Stimulated activated CD4-positive, alpha-beta T cell treated with anti-CD3 and anti-CD28 coated beads, Interleukin-4, amount 100 ng/mL, for 4 hours (primary cell): ENCODE measurements around the gene SLC30A2.

Source experiments
- DNase-seq, 2 experiments: peaks; one replicate each; pipeline ENCODE4 v3.0.0-alpha.2; 2020

Gene SLC30A2

DNA sequence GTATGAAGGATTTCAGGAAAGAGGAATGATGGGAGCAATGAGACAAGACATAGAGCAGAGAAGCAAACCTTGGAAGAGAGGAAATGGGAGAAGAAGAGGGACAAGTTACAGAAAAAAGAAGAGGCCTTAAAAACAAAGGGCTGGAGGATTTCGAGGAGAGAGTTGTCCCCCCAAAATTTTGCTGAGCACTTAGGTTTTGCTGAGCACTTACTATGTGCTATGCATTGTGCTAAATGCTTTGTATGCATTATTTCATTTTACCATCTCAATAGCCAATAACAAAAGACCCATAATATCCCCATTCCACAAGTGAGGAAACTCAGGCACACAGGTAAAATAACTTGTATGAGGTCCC lies 24.0 kb upstream of the SLC30A2 start:
- DNase-seq, result no peak

DNA sequence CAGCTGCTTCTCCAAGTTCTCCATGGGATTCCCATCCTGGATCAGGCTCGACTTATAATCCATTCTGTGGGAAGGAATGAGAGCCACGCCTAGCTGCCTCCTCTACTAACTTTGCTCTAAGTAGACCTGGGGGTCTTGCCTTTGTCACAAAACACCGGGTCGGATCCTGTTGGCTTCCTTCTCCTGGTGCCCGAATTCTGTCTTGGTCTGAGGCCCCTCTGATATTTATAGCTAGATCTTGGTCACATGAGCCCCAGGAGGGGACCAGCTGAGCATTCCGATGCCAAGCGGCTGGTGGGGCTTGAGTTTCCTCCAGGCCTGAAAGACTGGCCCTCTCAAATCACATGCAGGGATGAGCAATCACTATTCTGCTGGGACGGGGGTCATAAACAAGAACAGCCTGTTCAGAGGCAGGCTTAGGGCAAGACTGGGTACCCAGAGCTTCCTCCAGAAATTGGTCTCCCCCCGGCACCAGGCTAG lies 21.6 kb upstream of the SLC30A2 start, which contains the start of gene TRIM63:
TSS of gene TRIM63 (minus strand) at position 199 of the 480 bp plus-strand sequence. CDS start at position 63, 136 bp downstream.
- no peak for DNase-seq

DNA sequence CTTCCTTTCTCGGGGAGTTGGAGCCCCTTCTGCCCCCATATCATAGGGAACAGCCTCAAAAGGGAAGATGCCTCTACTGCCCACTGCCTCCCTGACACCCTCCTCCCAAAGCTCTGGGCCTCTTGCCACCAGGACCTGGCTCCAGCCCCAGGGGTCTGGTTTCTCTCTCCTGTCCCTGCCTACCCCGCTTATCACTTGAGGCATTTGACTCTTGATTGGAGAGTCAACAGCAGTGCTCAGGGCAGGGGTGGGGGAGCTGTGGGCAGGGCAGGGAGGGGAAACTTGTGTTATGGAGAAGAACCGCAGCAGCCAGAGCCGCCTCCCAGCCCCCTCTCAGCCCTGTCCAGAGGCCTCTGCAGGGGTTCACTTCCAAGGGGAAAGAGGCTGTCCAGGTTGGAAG lies 20.9 kb upstream of the SLC30A2 start:
- no peak for DNase-seq

DNA sequence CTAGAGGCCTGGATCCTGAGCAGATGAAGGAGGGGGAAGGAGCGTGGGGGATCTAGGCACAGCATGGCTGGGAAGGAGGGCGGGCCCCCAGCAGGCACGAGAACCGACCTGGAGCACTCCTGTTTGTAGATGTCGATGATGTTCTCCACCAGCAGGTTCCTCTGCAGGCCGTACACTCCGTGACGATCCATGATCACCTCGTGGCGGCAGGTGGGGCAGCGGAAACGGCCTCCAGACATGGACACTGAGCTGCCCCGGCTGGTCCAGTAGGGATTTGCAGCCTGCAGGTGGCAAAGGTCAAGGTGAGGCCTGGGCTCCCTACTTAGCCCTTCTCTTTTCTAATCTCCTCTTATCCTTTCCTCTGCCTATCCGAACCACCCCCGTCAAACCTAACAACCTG lies 20.2 kb upstream of the SLC30A2 start:
- DNase-seq, result no peak

DNA sequence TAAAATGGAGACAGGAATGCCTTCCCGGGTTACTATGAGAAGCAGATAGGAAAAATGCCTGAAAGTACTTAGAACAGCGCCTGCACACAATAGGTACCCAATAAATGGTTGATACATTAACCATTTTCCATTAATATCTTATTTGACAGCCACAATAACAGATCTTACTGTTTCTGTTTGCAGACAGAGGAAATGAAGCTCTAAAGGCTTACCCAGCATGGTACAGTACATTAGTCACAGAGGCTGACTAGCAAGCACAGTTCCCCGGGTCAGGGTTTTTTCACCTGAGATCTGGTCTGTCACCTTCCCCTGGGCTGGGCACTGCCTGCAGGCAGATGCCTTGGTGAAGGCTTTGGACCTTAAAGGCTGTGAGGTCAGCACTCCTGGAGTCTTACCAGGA lies 18.6 kb upstream of the SLC30A2 start:
- DNase-seq, result no peak

DNA sequence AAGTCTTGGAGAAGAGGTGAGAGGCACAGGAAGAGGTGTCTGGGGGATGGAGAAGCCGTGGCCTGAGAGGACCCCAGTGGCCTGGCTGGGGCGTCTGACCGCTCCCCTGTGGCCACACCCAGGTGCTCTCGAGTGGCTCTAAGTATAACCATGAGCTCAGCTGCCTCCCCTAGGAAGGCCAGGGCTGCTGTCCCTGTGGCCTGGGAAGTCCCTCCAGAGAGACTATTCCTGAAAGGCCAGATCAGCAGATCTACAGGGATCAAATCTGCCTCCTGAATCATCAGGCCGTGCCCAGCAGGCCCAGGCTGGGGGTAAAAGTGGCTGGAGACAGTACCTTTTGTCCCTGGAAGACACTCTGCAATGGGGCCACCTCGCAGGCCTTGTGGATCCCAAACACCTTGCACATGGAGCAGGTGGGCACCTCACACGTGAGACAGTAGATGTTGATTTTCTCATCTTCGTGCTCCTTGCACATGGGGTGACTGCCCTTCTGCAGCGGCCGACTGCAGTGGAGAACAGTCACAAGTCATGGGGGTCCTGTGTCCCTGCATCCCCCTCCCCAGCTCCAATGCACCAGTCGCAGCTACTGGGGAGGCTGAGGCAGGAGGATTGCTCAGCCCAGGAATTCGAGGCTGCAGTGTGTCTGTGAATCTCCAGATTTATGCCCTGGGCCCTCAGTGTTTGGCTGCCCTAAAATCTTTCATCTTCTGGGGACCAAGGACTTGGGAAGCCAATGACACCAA lies 15.1 kb upstream of the SLC30A2 start:
- DNase-seq, result no peak

DNA sequence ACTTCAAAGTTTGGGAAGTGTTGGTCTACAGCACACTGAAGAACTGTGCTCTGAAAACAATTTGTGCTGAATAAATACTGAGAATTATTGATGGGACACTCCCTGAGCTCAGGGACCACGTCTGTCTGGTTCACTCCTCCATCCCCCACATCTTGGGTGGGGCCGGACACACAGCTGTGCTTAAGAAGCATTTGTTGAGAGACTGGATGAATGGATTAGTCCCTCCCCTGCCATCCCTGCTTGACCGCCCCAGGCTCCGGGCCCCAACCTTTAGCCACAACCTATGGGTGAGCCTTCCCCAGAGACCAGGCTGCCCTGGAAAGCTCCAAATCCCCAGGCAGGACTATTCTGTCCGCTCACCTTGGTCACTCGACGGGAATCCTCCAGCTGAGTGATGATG lies 14.0 kb upstream of the SLC30A2 start:
- DNase-seq, result no peak

DNA sequence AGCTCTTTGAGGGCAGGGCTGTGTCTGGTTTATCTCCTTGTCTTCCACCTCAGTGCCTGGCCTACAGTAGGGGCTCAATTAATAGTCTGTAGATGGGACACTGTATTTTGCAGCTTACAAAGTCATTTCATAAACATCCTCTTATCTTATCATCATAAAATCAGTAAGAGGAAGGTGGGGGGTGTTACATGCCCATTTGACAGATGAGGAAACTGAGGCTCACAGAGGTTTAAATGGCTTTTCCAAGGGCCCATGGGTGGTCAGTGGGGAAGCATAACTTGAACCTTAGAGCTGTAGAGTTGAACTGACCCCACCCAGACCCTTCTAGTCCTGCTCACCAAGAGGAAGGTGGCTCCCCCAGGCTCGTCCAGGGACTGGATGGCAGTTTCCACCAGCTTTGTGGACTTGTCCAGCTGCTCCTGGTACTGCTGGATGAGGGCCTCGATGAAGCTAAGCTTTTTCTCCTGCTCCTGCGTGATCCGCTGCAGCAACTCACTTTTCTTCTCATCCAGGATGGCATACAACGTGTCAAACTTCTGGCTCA lies 12.2 kb upstream of the SLC30A2 start:
- DNase-seq, result no peak

DNA sequence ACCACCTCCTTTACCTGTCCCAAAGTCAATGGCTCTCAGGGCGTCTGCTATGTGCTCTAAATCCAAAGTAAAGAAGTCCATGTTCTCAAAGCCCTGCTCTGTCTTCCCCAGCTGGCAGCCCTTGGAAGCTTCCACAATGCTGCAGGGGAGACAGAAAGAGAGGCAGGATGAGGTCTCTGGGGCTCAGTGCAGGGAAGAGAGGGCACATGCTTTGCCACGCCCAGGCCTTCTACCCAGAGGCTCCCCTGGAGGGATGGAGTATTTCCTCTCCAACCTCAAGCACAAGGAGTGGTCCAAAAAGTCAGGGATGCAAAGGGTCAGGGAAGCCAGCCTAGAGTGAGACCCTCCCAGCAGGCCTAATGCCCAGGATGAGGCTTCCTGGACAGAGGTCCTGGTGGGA lies 11.3 kb upstream of the SLC30A2 start:
- DNase-seq, result no peak

DNA sequence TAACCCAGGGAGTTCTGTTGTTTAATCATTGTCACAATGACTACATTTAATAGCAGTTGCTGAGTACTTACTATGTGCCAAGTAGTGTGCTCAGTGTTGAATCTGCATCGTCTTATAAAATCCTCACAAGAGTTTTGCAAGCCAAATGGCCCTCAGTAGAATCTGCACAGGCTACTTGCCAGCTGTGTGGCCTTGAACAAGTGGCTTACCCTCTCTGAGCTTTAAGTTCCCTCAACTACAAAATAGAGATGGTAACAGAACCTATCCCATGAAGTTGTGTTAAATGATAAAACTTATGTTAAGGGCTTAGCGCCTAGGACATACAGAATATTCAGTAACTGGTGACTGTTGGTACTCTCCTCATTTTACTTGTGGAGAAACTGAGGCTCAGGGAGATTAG lies 9.1 kb upstream of the SLC30A2 start:
- DNase-seq, result no peak

DNA sequence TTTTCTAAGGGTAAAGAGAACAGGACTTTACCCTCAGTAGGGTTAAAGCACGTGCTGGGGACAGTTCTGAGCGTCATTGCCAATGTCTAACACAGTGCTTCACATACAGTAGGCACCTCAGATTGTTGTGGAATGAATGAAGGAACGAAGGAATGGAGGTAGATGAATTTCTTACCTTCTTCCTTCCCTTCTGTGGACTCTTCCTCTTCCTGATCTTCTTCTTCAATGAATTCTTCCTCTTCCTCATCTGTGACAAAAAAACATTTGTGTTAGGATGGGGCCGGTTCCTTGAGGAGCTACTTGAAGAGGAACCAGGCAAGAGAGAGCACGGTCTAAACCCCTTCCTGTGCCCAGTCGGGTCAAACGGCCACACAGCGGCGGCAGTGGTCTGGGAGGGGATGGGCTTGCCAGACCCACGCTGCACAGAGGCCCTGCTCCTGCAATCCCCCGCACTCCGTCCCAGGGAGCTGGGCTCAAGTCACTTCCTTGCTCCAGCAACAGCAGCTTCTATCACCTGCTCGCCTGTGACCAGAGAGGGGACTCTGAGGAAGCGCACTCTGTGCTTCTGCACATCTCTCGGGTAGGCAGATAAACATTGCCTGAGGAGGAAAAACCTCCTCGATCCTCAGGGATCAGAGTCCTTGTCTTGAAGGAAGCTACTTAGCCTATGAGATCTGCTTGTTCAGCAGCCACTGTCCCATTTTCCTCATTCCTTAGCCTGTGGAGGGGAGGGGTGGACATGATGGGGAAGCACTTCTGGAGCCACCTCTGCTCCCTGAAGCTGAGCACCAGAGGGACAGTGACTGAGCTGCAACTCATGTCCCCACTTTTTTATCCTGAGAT lies 8.0 kb upstream of the SLC30A2 start:
- DNase-seq, result no peak

DNA sequence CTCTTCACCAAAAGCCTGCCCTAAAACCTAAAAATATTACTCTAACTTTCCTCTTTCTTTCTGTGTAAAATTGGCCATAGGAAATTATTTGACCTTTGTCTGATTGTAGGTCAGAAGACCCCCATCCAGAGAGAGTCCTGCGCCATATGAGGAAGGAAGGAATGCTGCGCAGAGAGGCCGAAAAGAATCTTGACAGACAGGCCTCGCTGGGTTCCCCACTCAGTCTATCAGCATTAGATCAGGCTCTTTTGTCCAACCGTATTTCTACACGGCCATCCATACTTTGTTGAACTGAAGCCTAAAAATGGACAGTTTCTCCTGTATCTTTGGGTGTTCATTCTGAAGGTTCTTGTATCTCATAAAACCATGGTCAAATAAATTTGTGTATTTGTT lies 4.3 kb upstream of the SLC30A2 start:
- no peak for DNase-seq

DNA sequence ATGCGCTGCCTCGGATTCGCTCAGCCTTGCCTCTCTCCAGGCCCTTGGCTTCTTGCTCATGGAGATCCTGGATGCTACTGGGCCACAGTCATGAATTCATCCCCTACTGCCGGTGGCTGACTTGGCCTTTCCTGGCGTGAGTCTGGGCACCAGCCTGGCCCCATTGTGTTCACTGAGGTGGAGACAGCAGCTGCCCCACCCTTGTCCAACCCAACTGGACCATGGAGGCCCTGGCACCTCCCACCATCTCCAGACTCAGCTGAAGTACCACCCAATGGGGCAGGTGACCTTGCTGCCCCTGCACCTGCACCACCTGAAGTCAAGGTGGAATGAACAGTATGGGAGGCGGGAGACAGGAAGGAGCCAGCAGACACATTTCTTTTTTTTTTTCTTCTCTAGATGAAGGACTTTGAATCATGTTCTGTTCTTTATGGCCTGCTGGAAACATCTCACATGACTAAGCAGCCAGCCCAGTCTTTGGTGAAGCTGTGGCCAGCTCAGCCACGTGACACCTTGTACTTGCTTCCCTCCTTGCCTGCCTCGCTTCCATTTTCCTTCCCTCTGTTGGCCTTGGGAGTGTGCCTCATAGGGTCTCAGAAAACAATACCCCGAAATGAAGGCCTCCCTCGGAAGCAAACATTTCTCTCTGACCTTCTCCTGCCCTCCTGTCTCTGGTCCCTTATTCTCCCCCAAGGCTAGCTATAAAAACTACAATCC lies 3.8 kb upstream of the SLC30A2 start:
- DNase-seq, result no peak

DNA sequence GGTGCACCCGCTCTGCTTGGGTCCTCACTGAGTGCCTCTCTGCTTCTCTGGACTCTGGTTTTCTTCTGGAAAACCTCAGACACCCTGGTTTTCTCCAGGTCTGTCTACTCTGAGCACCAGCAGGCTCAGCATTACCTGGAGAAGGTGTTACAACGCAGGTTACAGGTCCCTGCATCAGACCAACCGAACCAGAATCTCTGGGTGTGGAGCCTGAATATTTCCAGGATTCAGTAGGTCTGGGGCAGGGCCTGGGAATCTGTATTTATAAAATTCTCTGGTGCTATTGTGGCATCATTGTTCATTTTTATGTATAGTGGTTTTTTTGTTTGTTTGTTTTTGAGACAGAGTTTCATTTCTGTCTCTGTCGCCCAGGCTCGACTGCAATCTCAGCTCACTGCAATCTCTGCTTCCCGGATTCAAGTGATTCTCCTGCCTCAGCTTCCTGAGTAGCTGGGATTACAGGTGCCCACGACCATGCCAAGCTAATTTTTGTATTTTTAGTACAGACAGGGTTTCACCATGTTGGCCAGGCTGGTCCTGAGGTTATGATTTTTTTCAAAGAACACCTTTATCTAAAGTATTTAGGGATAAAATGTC lies 1.5 kb upstream of the SLC30A2 start:
- no peak for DNase-seq

DNA sequence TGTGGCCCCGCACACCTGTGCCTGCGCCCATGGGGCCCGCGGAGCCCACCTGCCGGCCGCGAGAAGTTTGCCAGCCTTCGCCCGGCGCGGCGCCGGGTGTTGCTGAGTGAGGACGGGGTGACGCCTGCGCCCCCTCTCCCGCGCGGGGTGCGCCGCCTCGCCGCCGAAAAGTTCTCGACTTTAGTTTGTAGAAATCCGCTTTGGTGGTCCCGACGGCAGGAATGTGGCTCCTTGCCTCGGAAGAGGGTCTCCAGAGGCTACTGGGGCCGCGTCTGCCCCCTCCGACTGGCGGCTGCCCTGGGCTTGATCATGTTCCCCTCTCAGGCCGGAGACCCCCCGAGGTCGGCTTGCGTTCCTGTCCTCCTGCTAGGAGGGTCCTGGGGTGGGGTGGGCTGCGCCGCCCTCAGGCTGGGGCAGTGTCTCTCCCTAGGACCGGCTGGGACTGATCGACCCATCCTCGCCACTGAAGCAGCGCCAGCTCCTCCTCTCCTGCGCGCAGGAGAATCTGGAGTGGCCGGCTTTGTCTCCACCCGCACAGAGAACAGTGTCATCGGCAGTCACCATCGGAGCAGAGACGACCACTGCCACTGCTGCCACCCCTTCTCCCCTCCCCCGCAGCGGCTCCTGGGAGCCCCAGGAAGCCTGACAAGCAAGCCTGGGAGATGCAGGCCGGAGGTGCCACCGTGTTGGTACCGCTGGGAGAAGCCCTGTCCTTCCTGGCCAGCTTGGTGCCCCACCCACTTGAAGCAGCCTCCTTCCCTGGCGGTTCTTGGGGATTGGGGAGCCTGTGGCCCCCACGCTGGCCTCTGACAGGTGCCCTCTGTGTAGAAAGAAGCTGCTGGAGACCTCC lies 553 bp upstream of the SLC30A2 start:
- DNase-seq, result no peak

DNA sequence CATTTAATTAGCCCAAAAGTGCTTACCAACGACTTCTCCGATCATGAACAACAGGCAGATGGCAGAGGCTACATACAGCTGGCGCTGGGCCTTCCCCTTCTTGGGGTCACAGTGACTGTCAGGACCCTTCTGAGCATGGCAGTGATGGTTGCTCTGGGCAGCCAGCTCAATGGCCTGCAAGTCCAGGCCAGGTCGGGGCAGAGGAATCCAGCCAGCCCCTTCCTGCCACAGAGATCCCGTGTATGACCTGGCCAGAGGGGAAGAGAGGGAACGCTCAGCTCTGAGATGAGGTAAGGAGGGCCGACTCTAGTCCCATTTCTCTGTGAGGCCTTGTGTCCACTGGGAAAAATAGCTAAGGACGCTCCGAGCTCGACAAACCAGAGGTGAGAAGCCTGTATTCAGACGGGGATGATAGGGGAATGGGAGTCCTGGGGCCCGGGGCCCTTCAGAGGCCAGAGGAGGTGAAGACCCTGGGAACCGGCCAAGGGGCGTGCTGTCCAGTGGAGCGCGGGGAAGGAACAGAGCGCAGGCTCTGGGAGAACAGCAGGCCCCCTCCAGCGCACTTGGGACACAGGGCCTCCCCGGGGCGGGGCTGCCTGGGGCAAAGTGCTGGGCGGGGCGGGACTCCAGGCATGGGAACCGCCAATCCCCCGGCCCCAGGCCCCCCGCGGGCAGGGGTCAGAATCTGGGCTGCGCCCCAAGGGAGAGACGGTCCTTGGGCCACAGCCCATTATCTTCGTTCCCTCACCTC lies 772 bp downstream of the SLC30A2 start:
- DNase-seq, result no peak

DNA sequence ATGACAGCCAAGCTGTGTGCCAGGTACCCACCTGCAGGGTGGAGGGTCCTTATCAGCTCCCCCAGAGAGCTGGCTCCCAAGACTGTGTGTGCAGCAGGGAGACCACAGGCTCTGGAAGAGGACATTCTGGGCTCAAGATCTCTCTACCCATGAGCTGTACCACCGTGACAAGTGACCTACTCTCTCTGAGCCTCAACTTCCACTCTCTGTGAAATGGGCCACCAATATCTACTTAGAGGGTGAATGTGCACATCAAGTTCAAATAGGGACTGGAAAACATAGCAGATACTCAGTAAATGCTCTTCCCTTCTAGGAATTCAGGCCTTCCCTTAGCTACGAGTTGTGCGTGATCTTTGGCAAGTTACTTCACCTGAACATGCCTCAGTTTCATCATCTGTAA lies 1.5 kb downstream of the SLC30A2 start:
- no peak for DNase-seq

DNA sequence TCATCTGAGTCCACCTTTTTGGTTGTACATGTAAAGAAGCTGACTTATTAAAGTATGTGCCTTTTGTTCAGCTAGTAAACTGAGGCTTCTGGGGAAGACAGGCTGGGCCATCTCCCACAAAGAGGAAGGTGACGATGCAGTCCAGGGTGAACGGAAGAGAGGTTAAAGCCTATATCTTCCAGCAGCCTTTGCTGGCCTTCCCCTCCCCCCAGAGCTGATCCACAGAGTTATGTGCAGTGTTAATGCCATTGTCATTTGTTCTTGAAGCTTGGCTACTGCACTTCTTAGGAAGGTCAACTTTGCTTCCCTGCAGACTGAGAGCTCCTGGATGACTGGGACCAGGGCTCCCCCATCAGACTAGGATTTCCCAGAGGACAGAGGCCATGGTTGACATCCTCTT lies 2.2 kb downstream of the SLC30A2 start:
- DNase-seq, result no peak

DNA sequence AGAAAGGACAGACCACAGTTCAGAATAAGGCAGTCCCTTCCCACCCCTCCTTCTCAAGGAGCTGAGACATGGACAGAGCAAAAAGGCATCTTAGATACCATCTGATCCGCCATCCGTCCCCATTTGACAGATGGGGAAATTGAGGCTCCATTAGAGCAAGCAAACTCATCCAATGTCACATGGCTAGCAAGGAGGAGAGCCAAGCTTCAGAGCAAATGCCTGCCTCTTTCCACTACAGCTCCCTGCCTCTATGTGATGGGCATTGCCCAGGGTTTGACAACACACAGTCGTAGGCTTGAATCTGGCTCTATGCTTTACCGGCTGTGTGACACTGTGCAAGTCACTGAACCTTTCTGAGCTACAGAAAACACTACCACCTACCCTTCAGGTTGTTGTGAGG lies 3.9 kb downstream of the SLC30A2 start:
- DNase-seq, result no peak

DNA sequence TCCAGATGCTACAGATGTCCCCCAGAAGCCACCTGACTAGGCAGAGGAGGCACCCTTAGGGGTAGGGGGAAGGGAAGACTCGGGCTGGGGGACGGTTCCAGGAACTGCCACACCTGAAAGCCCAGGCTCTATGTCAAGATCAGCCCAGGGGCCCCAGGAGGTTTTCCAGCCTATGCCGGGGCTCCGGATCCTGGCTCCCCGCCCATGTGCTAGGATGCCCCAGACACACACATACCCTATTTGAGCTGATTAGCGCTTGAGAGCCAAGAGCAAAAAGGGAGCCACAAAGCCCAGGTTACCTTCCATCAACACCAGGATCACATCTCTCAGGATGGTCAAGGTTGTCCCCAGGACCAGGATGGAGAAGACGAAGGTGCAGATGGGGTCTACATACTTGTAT lies 4.5 kb downstream of the SLC30A2 start:
- DNase-seq, result no peak

DNA sequence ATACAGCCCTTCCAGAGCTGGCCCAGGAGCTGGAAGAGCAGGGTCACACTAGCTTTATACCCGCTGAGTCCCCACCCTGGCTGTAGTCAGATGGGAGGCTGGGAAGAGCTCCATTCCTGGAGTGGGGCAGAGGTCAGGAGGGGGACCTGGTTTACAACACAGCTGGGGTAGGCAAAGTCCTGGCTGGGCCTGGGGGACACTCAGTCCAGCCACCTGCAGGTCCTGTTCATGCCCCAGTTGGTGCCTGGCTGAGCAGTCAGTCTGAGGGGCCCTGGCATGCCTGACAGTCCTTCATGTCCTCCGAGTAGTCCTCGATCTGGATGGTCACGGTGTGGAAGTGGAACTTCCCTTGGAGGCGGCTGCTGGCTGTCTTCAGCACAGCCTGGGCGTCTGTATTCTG lies 7.0 kb downstream of the SLC30A2 start:
- DNase-seq, result no peak
